IPS-NIHi7 (cell line): ENCODE results near the gene CSNK1G1.
"Not testable (repeated sequence)": the region's sequence is repeated elsewhere in the genome, so short reads cannot be mapped to it uniquely, and the experiment has no call there.

Experiments used
- DNase-seq: peaks from one replicate; pipeline ENCODE4 v3.0.0; 2012; ENCODE audit warnings: mixed read lengths; ENCODE audit errors: extremely low spot score

CSNK1G1 gene

DNA sequence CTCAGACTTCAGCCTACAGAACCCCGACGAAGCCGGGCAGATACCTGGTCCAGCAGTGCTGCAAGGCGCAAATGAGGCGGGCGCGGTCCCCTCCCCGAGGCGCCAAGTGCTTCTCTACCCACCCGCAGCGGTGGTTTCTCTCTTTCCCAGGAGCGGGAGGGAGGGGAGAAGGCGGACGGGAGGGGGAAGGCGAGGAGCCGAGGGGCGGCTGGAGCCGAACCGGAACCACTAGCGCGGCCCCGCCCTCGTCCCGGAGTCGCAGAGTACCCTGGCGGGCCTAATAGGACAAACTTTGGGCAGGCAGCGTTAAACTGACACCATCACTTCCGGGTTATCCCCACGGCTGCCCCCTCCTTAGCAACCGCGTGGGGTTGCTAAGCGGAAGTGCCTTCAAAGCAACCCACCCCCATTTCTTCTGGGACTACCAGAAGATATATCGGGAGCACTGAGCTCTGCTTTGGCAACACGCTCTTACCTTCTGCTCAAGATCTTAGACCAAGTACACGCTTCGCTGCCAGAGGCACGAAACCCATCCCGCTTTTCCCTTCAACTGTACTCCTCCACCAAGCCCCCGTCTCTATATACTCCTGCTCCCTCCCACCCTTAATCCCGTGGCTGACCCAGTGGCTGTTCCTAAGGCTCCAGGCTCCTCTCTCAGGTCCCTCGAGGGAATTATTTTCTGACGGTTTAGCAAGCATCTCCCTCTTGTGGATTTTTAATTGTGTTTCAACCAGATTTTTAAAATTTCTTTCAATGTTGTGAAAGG, at the start of gene CSNK1G1:
TSS of gene CSNK1G1 (minus strand) at position 230 of the 766 bp plus-strand sequence. CDS start 55,674 bp downstream, outside the sequence.
- DNase-seq: peak; percentile 97

DNA sequence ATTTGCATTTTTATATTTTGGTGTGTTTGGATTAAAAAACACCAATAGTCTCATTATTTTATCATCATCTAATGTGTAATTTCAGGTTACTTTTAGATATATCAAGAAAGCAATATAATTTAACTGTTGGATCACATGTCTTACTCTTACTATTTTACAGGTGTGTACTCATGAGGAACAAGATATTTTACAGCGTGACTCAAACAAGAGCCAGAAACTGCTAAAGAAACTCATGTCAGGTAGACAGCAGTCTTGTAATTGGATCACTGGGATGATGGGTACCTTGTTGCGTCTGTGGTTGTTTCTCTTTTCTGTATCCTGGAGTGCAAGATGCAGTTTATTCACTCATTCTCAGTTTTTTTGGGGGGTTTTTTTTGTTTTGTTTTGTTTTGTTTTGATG, 44.6 kb upstream of the CSNK1G1 start:
- no peak for DNase-seq

DNA sequence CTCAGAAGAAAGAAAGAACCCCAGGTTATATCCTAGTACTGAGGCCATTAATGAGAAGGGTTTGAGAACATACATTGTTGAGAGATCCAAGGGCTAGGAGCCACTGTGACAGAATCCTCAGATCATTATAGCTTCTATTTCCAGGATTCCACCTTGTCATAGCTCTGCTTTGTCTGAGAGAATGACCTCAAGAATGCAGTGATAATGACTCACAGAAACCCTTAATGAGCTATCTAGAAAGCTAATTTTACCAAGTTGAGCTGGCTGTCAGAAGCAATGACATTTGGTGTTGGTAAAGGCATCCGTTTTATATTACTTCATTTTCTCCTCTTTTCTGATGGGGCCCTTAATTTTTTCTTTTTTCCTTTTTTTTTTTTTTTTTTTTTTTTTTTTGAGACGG, 42.6 kb upstream of the CSNK1G1 start:
- DNase-seq: no peak

DNA sequence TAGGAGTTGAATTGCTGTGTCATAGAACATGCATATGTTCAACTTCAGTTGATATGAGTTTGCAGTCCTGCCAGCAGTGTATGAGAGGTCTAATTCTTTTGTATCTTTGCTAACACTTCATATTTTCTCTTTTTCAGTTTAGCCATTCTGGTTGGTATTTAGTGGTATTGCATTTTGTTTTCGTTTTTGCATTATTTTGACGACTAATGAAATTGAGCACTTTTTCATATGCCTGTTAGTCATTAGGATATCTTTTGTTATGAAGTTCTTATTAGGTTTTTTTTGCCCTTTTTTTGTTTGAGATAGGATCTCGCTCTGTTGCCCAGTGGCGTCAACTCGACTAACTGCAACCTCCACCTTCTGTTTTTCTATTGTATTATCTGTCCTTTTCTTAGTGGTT, 40.8 kb upstream of the CSNK1G1 start:
- DNase-seq: no peak

DNA sequence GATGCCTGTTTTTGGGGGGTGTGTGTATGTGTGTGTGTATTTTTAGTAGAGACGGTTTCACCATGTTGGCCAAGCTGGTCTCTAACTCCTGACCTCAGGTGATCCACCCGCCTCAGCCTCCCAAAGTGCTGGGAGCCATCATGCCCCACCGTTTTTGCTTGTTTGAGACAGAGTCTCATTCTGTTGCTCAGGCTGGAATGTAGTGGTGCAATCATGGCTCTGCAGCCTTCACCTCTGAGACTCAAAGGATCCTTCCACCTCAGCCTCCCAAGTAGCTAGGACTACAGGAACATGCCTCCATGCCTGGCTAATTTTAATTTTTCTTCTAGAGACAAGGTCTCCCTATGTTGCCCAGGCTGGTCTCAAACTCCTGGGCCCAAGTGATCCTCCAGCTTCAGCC, 36.5 kb upstream of the CSNK1G1 start:
- not testable (repeated sequence) for DNase-seq

DNA sequence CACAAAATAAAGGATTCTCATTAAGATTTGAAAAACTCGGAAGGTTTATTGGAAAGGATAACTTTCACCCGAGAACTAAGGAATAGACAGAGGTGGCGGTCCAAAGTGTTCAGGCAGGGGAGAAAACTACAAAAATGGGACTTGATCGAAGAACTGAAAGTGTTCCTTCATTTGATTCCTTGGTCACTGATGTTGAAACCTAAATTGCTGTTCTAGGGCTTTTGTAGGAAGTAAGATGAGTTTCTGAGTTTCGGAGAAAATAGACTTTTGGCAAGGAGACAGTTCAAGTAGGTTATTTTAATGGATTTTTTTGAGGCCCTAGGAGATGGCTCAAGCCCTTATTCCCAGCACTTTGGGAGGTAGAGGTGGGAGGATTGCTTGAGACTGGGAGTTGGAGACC, 33.1 kb upstream of the CSNK1G1 start:
- DNase-seq: no peak

DNA sequence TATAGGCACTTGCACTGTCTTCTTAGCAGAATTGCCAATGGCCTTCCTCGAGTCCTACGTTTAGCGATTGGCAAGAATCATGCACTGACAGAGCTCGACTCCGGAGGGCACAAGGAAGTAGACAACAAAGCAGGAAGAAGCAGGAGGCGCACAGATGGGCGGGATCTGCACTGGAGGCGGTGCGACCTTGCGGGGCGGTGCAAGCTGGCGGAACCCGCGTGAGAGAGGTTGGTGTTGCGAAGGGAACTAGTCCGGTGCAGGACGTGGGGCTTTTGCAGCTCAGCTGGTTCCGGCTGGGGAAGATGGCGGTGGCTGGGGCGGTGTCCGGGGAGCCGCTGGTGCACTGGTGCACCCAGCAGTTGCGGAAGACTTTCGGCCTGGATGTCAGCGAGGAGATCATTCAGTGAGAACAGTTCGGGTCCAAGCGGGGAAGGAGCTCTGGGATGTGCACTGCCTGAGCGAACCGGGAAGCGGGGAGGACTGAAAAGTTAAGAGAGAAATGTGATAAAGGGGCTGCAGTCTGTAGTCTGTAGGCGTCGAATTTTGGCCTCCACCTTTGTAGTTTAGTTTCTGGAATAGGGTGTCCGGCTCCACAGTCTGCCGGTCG, 31.7 kb upstream of the CSNK1G1 start, which contains the start of gene TRIP4:
TSS of gene TRIP4 (plus strand) at position 275 of the 607 bp plus-strand sequence. CDS start at position 303, 28 bp downstream.
- DNase-seq: peak; percentile 96

DNA sequence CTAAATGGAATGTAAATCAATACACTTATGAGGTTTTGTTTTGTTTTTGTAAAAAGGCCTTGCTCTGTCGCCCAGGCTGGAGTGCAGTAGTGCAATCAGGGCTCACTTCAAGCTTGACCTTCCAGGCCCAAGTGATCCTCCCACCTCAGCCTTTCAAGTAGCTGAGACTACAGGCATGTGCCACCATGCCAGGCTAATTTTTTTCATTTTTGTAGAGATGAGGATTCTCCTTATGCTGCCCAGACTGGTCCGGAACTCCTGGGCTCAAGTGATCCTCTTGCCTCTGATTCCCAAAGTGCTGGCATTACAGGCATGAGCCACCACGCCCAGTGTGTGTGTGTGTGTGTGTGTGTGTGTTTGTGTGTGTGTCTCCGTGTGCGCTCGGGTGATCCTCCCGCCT, 30.3 kb upstream of the CSNK1G1 start:
- no peak for DNase-seq

DNA sequence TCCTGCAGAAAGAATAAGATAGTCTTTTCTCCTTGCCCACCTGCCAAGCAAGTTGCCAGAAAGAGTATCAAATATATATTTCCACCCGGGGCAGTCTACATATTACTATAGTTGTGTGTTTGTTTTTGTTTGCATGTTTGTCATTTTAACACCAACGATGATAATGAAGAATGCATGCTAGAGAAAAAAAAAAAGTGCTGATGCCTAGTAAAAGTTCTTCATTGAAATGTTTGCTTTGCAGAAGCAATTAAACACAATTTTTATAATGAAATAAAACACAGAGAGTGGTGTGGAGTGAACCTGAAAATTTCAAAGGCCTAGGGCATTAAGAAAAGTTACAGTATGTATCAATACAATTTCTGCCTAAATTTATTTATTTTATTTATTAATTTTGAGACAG, 27.8 kb upstream of the CSNK1G1 start:
- DNase-seq: no peak

DNA sequence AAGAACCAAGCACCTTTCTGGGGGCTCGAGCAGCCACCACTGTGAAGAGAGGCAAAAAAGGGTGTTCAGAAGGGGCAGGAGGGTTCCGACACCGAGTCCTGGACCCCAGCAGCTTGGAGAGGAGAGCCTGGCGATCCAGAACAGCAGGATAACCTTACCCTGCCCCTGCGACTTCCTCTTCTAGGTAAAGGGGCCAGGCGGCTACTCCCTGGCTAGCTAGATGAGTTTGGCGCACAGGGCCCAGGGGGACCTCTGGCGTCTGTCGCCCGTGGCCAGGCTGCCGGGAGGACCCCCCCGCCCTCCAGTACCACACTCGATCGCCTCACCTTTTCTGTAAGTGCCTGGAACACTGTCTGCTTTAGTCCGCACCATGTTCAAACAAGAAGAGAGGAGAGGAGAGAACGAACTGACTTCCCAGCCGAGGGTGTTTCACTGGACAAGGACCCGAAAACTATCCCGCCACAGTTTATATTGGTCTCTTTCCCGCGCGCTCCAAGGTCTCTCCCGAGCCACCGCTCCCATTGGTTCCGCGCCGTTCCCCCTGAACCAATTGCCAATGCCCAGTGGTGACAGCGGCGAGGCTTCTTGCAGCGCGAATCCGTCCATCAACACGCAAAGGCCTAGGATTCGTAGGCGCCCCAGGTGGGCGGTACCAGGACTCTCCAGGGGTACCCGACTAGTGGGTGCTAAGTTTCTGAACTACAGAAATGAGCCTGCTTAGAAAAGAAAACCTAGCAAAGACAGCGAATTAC, 25.2 kb upstream of the CSNK1G1 start, which contains the start of gene PCLAF:
TSS of gene PCLAF (minus strand) at position 442 of the 752 bp plus-strand sequence. CDS start at position 372, 70 bp downstream.
- DNase-seq: peak; percentile 97

DNA sequence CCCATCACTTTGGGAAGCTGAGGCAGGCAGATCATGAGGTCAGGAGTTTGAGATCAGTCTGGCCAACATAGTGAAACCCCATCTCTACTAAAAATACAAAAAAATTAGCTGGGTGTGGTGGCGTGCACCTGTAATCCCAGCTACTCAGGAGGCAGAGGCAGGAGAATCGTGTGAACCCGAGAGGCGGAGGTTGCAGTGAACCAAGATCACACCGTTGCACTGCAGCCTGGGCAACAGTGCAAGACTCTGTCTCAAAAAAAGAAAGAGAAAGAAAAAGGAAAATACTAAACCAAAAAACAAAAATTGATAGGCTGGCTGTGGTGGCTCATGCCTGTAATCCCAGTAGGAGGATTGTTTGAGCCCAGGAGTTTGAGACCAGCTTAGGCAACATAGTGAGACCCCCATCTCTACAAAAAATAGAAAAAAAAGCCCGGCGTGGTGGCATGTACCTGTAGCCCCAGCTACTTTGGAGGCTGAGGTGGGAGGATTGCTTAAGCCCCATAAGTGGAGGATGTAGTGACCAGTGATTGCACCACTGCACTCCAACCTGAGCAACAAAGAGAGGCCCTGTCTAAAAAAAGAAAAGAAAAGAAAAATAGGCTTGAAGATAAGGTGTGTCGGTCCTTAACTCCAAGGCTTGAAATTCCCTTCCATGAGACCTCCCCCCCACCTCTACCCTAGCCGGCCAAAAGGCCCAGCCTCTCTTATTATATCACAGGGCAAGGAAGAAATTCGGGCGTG, 24.3 kb upstream of the CSNK1G1 start:
- peak; percentile 14 for DNase-seq

DNA sequence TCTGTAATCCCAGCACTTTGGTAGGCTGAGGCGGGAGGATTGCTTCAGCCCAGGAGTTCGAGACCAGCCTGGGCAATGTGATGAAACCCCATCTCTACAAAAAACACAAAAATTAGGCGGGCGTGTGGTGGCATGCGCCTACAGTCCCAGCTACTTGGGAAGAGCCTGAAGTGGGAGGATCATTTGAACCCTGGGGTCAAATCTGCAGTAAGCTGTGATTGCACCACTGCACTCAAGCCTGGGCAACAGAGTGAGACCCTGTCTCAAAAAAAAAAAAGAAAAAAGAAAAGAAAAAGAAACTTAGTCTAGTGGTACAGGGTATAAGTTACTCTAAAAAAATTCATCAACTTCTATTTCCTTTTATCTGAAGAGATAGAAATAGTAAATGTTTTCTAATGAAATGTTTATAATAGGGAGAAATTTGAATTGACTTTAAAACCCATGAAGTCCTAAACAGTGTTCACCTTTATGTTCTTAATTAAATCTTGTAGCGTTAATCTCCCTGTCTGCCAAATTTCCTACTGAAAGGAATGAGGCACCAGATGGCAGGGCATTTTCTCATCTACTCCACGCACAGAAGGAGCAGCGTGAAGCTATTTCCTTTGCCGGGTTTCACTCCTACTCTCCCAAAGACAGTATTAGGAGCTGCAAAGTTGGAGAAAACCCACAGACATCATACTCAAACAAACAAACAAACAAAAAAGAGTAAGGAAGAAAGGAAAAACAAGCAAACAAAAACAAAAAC, 23.4 kb upstream of the CSNK1G1 start:
- no peak for DNase-seq

DNA sequence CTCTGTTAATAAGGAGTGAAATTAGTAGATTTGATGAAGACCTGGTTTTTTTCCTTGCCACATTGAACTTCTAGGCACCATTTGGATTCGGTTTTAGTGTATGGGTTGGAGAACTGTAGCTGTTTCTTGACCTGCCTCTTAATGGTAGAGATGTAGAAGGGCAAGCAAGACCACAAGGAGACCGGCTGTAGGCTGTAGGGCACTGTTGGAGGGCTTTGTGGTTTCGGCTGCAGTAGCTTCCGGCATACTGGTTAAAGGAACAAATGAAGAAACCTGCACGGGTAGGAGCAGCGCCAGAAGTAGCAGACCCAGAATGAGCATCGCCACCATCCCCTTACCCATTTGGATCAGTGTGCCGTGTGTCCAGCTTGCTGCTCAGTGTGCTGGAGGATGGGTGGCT, 17.4 kb upstream of the CSNK1G1 start:
- DNase-seq: no peak

DNA sequence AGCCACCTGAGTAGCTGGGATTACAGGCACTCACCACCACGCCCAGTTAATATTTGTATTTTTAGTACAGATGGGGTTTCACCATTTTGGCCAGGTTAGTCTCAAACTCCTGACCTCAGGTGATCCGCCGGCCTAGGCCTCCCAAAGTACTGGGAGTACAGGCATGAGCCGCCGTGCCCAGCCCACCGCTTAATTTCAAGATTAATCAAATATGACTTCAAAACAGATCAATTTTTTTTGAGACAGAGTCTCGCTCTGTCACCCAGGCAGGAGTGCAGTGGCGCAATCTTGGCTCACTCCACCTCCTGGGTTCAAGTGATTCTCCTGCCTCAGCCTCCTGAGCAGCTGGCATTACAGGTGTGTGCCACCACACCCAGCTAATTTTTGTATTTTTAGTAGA, 15.4 kb upstream of the CSNK1G1 start:
- DNase-seq: not testable (repeated sequence)

DNA sequence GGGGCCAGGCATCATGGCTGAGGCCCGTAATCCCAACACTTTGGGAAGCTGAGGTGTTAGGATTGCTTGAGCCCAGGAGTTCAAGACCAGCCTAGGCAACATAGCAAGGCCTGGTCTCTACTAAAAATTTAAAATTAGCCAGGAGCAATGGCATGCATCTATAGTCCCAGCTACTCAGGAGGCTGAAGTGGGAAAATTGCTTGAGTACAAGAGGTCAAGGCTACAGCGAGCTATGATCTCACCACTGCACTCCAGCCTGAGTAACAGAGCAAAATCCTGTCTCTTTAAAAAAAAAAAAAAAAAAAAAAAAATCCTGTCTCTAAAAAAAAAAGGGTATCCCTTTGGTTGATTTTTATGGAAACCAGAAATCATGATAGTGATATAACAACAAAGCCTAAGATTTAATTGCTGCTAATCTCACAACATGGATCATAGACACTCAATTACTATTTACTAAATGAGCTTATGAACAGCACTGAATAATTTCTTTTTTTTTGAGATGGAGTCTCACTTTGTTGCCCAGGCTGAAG, 13.2 kb upstream of the CSNK1G1 start:
- no peak for DNase-seq

DNA sequence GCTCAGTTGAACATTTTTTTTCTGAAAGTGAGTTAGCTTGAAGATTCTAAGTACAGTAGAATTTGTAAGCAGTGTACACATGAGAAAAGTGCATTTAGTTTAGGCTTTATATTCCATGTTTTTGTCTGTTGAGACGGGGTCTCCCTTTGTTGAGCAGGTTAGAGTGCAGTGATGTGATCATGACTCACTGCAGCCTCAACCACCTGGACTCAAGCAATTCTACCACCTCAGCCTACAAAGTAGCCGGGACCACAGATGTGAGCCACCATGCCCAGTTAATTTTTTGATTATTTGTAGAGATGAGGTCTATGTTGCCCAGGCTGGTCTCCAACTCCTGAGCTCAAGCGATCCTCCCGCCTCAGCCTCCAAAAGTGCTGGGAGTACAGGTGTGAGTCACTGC, 5.3 kb upstream of the CSNK1G1 start:
- DNase-seq: no peak

DNA sequence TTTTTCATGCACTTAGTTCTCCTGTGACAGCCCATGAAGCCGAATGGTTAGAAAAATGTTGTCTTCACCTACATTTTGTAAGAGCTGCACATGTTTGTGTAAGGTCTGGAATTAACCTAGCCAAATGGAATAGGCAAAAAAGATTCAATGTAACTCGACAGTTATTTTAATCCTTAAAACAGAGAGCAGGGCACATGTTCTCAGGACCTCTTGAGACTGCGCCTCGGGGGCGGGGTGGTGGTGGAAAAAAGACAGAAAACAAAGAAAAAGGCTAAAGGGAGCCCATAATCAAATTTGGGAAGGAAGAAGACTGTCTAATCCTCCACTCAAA, 702 bp upstream of the CSNK1G1 start:
- DNase-seq: no peak

DNA sequence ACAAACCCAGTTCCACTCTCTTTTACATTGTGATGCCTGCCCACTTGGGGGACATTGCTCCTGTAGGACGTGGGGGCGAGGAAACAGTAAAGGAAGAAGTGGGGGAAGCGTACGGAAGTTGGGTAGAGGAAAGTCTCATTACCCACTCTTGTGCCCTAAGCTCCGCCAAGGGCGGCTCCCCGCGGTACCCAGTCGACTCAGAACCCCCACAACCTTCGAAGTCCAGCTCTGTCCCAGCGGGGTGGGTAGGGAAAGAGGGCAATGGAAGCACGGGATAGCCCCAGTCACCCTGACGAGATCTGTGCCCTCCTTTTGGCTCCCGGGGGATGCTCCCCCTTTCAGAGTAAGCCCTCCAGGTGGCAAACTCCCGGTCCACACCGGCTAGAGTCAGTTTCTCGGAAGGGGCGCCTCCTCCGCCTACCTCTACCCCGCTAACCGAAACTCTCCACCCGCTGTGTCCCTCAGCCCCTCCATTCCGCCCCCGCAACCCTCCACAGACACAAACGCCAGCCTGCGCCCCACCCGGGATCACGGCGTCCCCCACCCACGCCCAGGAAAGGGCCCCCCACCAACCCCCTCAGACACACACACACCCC, 527 bp downstream of the CSNK1G1 start:
- DNase-seq: peak; percentile 16

DNA sequence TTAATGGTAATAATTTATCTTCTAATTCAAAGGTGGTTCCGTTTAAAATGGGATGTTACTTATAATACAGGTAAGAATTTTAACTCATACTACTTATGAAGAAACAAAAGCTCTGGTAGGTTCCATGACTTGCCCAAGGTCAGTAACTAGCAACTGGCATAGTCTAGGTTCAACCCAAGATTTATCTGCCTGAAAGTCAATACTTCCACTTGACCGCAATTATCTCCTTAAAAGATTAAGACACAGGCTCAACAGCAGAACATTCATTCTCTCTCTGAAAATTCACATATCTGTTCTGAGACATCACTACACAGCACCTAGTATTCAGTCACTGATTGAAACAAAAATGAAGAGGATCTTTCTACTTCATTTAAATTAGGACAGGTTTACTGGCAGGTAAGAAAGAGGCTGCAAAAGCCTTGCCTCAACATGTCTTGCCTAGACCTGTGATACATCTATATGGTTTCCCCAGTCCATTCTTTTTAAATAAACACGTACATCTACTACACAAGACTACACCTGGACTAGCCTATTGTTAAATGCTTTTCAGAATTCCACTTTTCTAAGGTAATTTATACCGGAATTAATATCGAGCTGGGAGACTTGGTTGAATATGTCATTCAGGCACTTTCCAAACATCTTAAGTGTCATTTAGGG, 1.2 kb downstream of the CSNK1G1 start:
- no peak for DNase-seq

DNA sequence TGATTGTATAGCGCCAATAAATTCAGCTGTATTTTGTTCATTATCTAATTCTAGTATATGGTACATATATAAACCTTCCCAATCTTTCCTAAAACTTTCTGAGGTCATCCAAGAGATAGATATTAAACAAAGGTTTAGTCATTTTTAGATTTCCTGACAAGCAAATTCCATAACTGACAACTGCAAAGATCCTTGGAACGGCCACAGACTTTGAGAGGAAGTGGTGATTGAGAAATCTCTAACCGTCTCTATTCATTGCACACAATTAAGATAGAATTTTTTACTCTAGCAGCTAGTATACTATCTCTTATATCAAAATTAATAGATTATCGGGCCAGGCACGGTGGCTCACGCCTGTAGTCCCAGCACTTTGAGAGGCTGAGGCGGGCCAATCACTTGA, 4.7 kb downstream of the CSNK1G1 start:
- no peak for DNase-seq
